Measurements from ENCODE around the gene SLC9C2.

SLC9C2 gene

DNA sequence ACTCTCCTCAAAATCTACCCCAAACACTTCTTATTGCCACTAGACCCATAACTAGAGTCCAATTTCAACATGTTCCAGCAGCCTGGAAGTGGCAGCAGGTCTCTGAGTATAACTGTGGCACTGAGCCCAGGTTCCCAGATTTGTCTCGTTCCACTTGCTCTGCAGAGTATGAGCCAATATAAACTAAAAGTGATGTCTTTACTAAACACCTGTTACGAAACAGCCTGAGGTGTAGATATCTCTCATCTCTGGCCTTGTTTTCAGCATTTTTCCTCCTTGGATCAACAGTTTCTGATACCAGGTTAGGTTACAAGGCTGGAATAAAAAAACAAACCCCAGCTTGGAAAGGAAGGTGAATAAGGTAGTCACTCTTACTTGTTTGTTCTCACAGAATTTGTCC, 150.9 kb downstream of the SLC9C2 start:
- no peak for DNase-seq (ENCODE audit: low read depth)
